GM12878 (cell line): ENCODE data around the gene ZBED4. TPM values are rescaled to one million over a fixed set of nuclear protein-coding genes. Genes with fewer than 3 reads are reported as not detected.

Experiments used
- BACH1 ChIP-seq: fragments of 450-650 bp; IDR thresholded peaks from 2 replicates; pipeline ENCODE4 v1.6.1; 2017; ENCODE audit warnings: mild to moderate bottlenecking, borderline replicate concordance
- CHD2 ChIP-seq: IDR thresholded peaks from 2 replicates; pipeline ENCODE4 v1.6.1; 2011; ENCODE audit warnings: low read depth, low read length, improper control_type of control experiment, borderline replicate concordance
- E4F1 ChIP-seq: fragments of 450-650 bp; IDR thresholded peaks from 2 replicates; pipeline ENCODE4 v1.6.1; 2018; ENCODE audit warnings: borderline replicate concordance, mild to moderate bottlenecking; ENCODE audit not compliant: partially characterized antibody
- EGR1 ChIP-seq, 2 experiments: IDR thresholded peaks; 1 replicate in 1 of 2; 2 replicates in 1 of 2; pipeline ENCODE4 v1.6.1; 2011 to 2012; ENCODE audit warnings: low read depth in 2 of 2, low read length in 2 of 2, borderline replicate concordance in 1 of 2, mild to moderate bottlenecking in 1 of 2, moderate library complexity in 1 of 2
- TCF3 ChIP-seq: IDR thresholded peaks from 2 replicates; pipeline ENCODE4 v1.6.1; 2012; ENCODE audit warnings: low read depth, mild to moderate bottlenecking, low read length, borderline replicate concordance; ENCODE audit not compliant: insufficient read depth
- YBX1 ChIP-seq: fragments of 450-650 bp; IDR thresholded peaks from 2 replicates; pipeline ENCODE4 v1.6.1; 2016; ENCODE audit warnings: antibody characterized with exemption
- ZBTB40 ChIP-seq: fragments of 450-650 bp; IDR thresholded peaks from 2 replicates; pipeline ENCODE4 v1.6.1; 2016; ENCODE audit warnings: mild to moderate bottlenecking, moderate library complexity, borderline replicate concordance
- polyA plus RNA-seq, 11 experiments: library from polyadenylated mRNA; depleted of rRNA in 4 of 11; unstranded in 6 of 11; stranded (reverse) in 5 of 11; fragments of >200 nt; fragmentation: Nextera tagmentation in 4 of 11; fragmentation: Illumina TruSeq in 1 of 11; extraction: Ambion mirVana in 4 of 11; extraction: Trizol in 1 of 11; gene quantifications; 1 replicate in 1 of 11; 2 replicates in 10 of 11; pipeline versions ENCODE4 v1.2.1 to v1.2.3, GENCODE V29; 2011 to 2016; ENCODE audit warnings: inconsistent platforms in 2 of 11, missing spikeins in 2 of 11, low read depth in 1 of 11
- total RNA-seq, 4 experiments: library from RNA; depleted of rRNA in 3 of 4; stranded (reverse); fragments of >200 nt in 3 of 4; fragmentation: Illumina TruSeq in 1 of 4; extraction: Trizol in 1 of 4; gene quantifications; 2 replicates each; pipeline versions ENCODE4 v1.2.1 to v1.2.3, GENCODE V29; 2013 to 2021

The ZBED4 gene
- total and polyA plus RNA-seq, 10 of the 15 experiments (the other 5 are each of a cell fraction or from before 2014, with no cell fraction given) = 2.3 to 21.6 (median 12.8) TPM

GRCh38 chr22:49918911-49919881 is 65.6 kb downstream of the ZBED4 start (continued):
- TF ChIP-seq E4F1 (no peak), BACH1 (no peak), YBX1 (no peak), TCF3 (no peak), ZBTB40 (no peak), CHD2 (no peak), EGR1 (IDR thresholded peaks at IDR 0.05; ENCODE audit: borderline replicate concordance in 1 of 2, low read depth in 2 of 2, low read length in 2 of 2) (no peak)
